CD4-positive, alpha-beta T cell treated with Interleukin-4 for 1 hour (primary cell): Measurements from ENCODE around the gene MYCN.
A peak's percentile ranks its signal among the peaks of the same experiment; 100 is the strongest.

Experiments
- DNase-seq, 2 donors: peaks; one replicate each; pipeline ENCODE4 v3.0.0-alpha.2; 2020 to 2022

The MYCN gene

DNA sequence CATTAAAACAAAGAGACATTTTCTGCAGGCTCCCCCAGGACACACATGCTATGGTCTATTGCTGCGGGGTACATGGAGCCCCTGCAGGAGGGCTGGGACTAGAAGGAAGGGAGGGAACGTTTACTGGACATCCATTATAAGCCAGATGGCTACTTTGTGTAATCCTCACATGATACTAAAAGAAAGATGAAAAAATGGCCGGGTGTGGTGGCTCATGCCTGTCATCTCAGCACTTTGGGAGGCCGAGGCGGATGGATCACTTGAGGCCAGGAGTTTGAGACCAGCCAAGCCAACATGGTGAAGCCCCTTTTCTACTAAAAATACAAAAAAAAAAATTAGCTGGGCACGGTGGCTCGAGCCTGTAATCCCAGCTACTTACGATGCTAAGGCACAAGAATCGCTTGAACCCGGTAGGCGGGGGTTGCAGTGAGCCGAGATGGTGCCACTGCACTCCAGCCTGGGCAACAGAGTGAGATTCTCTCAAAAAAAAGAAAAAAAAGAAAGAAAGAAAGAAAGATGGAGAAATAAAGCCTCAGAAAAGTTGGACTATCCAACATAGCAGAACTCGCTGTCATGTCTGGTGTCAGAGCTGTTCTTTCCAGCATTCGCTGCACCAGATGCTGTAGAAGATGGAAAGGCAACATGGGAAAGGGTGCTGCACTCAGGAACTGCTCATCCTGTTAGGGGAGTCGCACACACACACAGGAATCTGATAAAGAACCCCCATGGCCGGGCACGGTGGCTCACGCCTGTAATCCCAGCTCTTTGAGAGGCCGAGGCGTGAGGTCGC lies 7.8 kb upstream of the MYCN start:
- DNase-seq: no peak

DNA sequence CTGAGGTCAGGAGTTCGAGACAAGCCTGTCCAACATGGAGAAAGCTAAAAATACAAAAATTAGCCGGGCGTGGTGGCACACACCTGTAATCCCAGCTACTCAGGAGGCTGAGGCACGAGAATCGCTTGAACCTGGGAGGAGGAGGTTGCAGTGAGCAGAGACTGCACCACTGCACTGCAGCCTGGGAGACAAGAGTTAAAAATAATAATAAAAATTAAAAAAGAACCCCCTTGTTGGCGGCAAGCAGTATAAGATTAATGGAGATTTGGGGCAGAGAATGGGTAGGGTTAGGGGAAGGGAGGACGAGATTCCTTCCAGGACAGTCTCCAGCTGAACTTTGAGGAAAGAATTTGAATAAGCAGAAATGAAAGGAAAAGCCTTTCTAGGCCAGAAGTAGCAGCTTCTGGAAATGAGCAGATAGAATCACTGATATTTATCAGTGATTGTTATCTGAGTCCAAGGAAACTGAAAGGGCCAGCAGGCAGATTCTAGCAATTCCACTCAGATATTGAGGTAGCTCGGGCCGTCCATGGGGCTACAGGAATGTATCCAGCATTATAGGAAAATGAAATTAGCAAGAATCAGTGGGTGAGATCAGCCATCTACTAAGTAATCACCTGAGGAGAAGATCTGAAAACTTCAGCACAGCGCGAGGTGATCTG lies 7.0 kb upstream of the MYCN start:
- DNase-seq: no peak

DNA sequence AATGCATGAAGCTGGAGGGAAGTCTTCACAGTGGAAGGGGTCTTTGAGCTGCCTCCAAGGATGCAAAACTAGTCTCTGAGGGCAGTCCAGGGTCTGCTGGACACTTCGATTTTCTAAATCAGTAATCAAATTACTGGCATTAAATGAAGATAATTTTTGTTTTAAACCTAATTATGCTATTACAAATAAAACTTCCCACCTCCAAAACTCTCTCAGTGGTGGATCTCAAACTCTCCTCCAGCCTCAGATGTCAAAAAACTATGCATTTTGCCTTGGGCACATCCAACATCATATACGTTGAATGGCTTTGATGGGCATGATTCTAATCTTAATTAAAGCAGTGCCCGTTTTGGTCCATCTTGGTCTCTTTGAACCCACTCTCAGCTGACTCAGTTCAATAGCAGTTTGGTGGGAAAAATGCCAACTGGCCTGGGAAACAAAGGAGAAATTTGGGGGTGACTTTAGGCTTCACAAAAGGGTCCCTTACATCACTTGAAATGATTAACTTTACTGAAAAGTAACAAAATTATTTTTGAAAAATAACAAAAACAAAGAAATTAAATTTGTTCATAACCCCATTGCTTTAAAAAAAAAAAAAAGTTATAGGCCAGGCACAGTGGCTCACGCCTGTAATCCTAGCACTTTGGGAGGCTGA lies 5.9 kb upstream of the MYCN start:
- no peak for DNase-seq

DNA sequence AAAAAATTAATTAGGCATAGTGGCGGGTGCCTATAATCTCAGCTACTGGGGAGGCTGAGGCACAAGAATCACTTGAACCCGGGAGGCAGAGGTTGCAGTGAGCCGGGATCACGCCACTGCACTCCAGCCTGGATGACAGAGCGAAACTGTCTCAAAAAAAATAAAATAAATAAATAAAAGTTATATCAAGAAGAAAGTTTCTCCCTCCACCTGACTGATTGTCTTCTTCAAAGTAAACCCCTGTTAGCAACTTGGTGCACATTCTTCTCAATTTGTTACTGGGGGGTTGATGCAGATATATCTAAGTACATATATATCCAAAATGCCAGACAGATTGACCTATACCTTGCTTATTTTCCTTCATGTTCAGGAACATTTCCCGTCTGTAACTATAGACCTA lies 5.2 kb upstream of the MYCN start:
- DNase-seq: no peak

DNA sequence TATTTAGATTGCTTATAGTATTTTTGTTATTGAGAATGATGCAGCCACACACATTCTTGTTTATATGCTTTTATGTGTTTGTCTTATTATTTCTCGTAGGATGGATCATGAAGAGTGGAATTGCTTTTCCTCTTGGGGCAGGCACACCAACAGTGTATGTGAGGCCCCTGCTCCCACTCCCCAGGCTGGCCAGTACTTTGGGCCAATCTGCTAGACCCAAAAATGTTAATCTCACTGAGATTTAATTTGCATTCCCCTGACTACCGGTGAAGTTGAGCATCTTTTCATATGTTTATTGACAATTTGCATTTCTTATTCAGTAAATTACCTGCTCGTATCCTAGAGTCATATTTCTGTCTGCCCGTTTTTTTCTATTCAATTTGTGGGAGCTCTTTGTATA lies 4.7 kb upstream of the MYCN start:
- no peak for DNase-seq

DNA sequence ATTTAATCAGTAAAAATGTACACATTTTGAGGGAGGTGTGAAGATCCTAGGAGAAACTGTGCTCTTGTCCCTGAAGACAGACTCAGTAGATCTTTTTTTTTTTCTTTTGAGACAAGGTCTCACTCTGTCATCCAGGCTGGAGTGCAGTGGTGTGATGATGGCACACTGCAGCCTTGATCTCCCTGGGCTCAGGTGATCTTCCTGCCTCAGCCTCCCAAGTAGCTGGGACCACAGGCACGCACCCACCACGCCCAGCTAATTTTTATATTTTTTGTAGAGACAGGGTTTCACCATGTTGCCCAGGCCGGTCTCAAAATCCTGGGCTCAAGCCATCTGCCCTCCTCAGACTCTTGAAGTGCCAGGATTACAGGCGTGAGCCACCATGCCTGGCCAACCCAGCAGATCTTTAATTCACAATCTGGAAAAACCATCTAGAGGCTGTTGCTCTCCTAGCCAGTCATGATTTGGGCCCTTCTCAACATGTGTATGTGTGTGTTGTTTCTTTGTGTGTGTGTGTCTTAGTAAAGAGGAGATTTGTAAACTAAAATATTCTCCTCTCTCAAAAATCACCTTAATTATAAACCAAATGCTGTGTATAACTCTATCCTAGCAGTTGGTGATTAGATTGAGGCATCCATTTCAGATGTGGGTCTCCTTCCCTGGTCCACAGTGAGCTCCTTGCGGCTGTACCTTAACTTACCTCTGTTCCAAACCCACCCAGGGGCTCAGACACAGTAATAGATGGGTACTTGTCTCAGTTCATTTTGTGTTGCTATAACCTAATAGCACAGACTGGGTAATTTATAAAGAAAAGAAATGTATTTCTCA lies 3.9 kb upstream of the MYCN start:
- DNase-seq: no peak

DNA sequence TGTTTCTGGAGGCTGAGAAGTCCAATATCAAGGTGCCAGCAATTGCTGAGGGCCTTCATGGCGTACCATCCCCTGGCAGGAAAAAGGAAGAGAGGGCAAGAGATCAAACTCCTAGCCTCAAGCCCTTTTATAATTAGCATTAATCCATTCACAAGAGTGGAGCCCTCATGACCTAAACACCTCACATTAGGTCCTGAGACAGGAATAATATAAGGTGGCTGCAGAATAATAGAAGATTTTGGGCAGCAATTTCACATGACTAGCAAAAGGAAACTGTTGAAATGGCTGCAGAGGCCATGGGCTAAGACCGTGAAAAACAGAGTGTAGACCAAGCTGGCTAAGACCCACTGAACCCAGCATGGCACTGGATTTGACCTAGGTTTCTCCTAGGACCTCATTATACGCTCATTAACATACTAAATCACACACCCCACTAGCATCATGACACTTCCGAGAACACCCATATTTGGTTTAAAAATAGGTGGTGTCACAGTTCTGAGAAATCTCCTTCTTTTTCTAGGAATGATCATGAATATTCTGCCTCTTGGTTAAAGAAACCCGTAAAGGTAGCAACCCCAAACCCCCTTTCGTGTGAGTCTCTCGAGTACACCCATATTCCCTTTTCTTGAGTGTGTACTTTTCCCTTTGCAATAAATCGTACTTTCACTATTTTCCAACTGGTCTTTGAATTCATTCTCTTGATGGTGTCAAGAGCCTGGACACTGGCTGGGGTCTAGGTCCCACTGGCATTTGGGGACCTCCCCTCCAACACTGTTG lies 3.1 kb upstream of the MYCN start:
- no peak for DNase-seq

DNA sequence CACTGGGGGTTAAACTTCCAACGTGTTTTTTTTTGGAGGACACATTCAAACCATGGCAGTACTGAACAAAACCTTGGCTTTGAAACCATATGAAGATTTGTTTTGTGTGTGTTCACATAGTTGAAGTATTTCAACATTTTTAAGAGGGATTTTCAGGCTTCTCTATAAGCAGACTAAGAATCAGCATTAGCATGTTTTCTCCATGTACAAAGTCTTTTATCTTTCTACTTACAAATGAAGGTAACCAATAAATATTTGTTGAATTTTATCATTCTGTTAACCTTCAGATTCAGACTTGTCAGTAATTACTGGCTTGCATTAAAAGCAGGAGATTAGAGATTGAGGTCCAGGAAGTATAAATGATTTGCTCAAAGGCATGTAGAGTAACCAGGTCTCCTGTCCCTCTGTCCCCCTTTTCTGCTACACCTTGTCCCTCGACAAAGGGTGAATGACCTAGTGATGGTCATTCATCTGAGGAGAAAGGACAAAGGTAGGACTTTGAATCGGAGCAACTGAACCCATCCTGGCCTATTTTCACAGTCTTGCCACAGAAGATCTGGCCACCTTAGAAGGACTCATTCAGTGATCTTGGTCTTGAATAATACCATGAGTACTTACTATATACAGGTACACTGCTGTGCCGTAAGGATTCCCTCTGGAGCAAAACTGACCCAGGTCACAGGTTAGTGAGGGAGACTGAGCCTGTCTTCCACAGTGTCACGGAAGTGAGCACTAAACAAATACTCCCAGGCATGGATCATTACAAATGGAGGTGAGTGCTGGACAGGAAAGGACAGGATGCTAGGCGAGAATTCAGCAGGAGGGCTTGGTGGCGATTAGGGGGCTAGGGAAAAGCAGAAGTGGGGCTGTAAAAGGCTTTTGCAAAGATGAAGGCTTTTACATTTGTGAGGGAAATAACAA lies 2.2 kb upstream of the MYCN start:
- no peak for DNase-seq

DNA sequence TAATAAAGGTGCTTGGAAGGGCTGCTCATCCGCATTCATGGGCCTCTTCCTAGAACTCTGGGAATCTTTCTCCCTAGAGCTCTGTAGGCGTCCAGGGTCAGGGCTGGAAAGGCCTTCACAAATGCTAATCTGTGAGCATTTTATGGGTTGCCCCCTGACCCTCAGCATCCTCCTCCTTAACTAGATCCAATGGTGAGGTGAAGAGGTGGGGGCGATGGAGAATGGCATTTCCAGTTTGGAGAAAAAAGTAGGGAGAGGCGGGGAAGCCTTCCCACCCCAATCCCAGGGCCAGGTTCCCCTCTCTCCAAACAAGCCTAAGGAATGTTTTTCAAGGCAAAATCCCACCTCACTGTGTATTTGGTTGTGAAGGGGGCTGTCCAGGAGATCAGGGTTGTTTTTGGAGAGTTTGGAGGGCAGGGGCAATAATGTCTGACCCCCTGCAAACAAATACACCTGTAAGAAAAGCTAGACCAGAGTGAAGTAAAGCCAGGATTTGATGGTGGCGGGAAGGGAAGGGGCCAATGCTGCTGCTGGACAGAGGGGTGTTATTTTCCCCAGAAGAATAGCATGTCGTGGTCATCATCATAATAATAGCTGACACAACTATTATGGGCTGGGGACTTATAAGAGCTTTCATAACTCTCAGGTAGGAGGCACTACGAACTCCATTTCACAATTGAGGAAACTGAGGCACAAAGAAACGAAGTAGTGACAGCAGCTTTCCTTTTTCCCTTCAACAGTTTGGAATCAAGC lies 1.4 kb upstream of the MYCN start:
- DNase-seq: no peak

DNA sequence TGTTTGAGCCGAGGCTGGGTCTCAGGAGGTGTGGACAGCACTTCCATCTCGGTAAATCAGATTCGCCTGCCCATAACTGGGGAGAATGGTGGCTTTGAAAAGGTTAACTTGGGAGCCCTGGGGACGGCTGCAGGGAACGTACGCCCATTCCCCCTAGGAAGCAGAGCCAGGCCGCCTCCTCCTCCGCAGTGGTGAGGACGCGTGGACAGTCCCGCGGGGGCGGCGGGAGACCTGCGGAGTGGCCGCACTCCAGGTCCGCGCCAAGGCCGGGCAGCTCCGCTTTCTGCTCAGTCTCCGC lies 845 bp upstream of the MYCN start:
- peak in 1 of 2 donors; percentile 39 for DNase-seq

DNA sequence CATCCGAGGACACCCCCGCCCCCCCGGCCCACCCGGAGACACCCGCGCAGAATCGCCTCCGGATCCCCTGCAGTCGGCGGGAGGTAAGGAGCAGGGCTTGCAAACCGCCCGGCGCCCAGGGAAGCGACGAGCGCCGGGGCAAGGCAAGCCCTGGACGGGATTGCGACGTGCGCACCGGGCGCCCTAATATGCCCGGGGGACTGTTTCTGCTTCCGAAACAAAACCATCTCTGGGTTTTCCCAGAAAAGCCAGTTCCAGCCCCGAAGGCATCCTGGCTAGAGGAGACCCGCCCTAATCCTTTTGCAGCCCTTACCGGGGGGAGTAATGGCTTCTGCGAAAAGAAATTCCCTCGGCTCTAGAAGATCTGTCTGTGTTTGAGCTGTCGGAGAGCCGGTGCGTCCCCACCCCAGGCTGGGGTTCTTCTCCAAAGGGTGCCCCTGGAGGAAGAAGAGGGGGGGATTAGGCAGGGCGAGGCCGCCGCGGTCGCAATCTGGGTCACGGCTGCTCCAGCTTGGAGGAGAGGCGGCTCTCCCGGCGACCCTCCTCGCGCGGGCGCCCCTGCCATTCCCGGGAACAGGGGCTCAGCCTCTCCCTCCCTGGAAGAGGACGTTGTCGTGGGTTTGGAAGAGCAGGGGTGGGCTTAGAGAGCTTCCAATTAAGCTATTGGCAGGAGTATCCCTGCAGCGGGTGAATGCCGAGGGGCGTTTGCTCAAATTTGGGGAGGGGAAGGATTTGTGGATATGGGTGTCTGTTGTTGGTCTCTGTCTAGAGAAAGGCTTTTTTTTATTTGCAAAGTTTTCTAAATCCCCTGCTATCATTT lies 521 bp downstream of the MYCN start:
- DNase-seq: no peak

DNA sequence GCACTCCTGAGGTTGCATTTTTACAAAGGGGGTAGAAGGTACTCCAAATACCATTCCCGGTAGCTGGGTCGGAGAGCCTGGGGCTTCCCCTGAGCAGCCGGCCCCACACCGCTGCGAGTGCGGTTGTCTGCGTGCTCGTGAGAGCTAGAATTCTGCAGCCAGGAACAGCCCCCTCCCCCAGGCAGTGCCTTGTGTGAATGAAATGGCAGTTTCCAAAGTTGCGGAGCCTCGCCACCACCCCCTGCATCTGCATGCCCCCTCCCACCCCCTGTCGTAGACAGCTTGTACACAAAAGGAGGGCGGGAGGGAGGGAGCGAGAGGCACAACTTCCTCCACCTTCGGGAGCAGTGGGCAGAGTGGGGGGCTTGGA lies 1.1 kb downstream of the MYCN start:
- no peak for DNase-seq

DNA sequence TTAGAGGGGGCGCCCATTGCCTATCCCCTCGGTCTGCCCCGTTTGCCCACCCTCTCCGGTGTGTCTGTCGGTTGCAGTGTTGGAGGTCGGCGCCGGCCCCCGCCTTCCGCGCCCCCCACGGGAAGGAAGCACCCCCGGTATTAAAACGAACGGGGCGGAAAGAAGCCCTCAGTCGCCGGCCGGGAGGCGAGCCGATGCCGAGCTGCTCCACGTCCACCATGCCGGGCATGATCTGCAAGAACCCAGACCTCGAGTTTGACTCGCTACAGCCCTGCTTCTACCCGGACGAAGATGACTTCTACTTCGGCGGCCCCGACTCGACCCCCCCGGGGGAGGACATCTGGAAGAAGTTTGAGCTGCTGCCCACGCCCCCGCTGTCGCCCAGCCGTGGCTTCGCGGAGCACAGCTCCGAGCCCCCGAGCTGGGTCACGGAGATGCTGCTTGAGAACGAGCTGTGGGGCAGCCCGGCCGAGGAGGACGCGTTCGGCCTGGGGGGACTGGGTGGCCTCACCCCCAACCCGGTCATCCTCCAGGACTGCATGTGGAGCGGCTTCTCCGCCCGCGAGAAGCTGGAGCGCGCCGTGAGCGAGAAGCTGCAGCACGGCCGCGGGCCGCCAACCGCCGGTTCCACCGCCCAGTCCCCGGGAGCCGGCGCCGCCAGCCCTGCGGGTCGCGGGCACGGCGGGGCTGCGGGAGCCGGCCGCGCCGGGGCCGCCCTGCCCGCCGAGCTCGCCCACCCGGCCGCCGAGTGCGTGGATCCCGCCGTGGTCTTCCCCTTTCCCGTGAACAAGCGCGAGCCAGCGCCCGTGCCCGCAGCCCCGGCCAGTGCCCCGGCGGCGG lies 1.7 kb downstream of the MYCN start:
- no peak for DNase-seq

DNA sequence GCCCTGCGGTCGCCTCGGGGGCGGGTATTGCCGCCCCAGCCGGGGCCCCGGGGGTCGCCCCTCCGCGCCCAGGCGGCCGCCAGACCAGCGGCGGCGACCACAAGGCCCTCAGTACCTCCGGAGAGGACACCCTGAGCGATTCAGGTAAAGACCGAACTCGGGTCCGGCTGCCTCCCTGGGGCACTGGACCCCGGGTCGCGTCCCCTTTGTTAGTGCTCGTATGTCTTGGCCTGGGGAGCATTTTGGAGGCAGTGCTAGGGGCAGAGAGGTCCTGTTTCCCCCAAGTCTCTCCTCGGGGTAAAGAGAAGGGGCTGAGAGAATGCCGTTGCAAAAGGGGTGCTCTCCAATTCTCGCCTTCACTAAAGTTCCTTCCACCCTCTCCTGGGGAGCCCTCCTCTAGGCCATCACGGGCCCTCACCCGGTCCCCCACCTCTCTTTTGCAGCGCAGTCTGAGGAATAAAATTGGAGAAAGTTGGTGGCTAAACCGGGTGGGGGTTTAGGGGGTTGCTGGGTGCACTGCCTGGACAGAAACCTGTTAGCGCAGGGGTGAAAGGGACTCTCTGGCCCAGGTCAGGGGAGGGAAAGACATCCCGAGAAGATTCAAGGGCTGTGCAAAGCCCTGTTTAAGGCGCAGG lies 2.5 kb downstream of the MYCN start:
- no peak for DNase-seq

DNA sequence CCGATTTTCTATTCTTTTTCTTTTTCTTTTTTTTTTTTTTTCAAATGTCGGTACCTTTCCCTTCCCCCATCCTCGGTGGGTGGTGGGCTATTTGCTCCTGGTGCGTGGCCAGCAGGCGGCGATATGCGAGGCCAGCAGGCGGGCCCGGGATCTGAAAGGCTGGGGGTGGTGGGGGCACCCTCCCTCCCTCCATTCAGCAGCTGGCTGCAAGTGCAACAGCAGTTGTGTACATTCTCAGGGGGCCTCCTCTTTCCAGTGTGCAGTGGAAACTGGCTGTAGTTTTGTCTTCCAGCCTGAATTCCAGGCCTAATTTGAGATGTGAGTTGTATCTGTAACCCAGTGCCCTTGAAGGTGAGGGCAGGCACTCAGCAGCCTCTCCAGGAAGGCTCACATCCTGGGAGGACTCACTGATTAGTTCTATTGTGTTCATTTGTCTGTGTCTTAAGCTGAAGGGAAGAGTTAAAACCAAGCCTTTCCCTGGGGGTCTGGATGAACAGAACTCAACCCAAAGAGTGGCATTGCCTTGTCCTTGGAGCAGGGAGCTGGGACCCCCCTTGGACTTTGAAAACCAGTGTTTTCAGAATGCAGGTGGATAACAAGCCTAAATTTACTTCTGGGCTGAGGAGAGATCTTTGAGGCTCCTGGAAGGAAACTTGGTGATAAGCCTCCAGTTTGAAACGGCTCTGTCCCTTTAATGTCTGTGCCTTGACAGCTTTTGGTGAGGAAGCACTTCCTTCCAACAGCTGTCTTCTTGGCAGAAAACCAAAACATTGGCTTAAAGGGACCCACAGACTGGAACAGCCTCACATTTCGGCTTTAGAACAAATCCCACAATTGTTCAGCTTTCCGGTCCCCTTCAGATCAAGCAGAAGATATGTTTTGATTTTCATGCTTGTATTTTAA lies 3.3 kb downstream of the MYCN start:
- no peak for DNase-seq

DNA sequence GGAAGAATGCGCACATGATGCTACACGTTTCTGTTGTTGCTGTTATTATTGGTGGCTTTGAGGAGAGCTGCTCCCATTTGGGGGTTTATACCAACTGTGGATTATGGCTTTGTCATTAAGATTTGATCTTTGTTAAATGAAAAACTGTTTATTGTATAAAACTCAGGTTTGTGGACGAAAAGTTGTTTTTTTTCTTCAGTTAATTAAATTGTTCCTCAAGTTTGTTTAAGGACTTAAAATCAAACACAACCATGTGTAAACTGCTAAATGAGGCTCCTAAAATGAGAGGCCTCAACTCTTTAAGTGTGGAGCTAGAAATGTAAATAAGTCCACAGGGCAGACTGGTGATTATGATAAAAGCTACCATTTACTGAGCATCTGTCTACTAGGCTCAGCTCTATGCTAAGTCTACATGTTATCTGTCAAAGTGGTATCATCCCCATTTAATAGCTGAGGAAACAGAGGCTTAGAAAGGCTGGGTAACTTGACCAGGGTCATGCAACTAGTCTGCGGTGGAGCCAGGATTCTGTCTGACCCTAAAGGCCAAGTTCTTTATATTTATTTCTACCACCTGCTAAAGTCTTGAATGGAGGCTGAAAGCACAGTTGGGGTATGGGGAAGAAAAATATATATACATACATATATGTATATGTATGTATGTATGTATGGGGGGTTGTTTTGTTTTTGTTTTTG lies 4.1 kb downstream of the MYCN start:
- DNase-seq: no peak
